WTC11 (cell line): Measurements from ENCODE around the gene LRRFIP1. TPM values are rescaled to one million over a fixed set of nuclear protein-coding genes. Genes with fewer than 3 reads are reported as not detected.

ENCODE experiments used
- ATAC-seq: fragments of 200-7000 bp; cut with Tn5 transposase; 2 replicates; pipeline ENCODE4 v1.10.0; 2021; ENCODE audit warnings: mild to moderate bottlenecking, moderate library complexity
- CTCF ChIA-PET: fragments of 300-600 bp; sonication (Branson Sonifier 250); formaldehyde crosslinking; loops from one replicate; lab custom pipeline; 2021; ENCODE audit warnings: antibody characterized with exemption; lab: Charles Lee
- POLR2A ChIA-PET: fragments of 350-600 bp; sonication (Branson Sonifier 250); formaldehyde crosslinking; loops from one replicate; lab custom pipeline; 2021; ENCODE audit warnings: antibody characterized with exemption; lab: Charles Lee
- DNase-seq: peaks from one replicate; pipeline ENCODE4 v3.0.0; 2021; ENCODE audit warnings: low spot score
- H3K27ac Mint-ChIP-seq: 2 replicates; pipeline ENCODE4 v1.8.0; 2021; ENCODE audit warnings: mixed read lengths
- H3K27me3 Mint-ChIP-seq: 2 replicates; pipeline ENCODE4 v1.8.0; 2021; ENCODE audit warnings: low read depth, mild to moderate bottlenecking, moderate library complexity, mixed read lengths
- H3K36me3 Mint-ChIP-seq: 2 replicates; pipeline ENCODE4 v1.8.0; 2021; ENCODE audit warnings: mixed read lengths
- H3K4me1 Mint-ChIP-seq: 2 replicates; pipeline ENCODE4 v1.8.0; 2022; ENCODE audit warnings: mixed read lengths
- H3K4me3 Mint-ChIP-seq: 2 replicates; pipeline ENCODE4 v1.8.0; 2021; ENCODE audit warnings: mild to moderate bottlenecking, moderate library complexity, mixed read lengths
- H3K9me3 Mint-ChIP-seq: 2 replicates; pipeline ENCODE4 v1.8.0; 2021; ENCODE audit warnings: mixed read lengths
- FOXK1 ChIP-seq: sonication (generic); formaldehyde crosslinking; IDR thresholded peaks from 2 replicates; pipeline ENCODE4 v1.8.0; 2022; ENCODE audit warnings: mild to moderate bottlenecking, moderate library complexity, missing genetic modification reagents
- GABPB1 ChIP-seq: sonication (generic); formaldehyde crosslinking; IDR thresholded peaks from 2 replicates; pipeline ENCODE4 v1.8.1; 2023; ENCODE audit warnings: mild to moderate bottlenecking, missing genetic modification reagents
- GRHL2 ChIP-seq: fragments of 250-450 bp; sonication (Bioruptor Pico); IDR thresholded peaks from 2 replicates; pipeline ENCODE4 v1.8.0; 2022; ENCODE audit warnings: mild to moderate bottlenecking, moderate library complexity; ENCODE audit not compliant: insufficient replicate concordance, severe bottlenecking
- GTF2I ChIP-seq: fragments of 250-450 bp; sonication (Bioruptor Pico); conservative IDR thresholded peaks from 2 replicates; pipeline ENCODE4 v1.4.0; 2021; ENCODE audit warnings: mild to moderate bottlenecking
- HMGA2 ChIP-seq: fragments of 250-450 bp; sonication (Bioruptor Pico); IDR thresholded peaks from 2 replicates; pipeline ENCODE4 v1.4.0; 2021; ENCODE audit warnings: mild to moderate bottlenecking, moderate library complexity
- IRF2 ChIP-seq: sonication (generic); formaldehyde crosslinking; IDR thresholded peaks from 2 replicates; pipeline ENCODE4 v1.8.0; 2022; ENCODE audit warnings: low read depth, missing genetic modification reagents, borderline replicate concordance
- JUN ChIP-seq: sonication (generic); formaldehyde crosslinking; IDR thresholded peaks from 2 replicates; pipeline ENCODE4 v1.8.0; 2023; ENCODE audit warnings: mild to moderate bottlenecking, missing genetic modification reagents
- KAT7 ChIP-seq: sonication (generic); formaldehyde crosslinking; IDR thresholded peaks from 2 replicates; pipeline ENCODE4 v1.8.1; 2023; ENCODE audit warnings: missing genetic modification reagents, mild to moderate bottlenecking, borderline replicate concordance
- MXD4 ChIP-seq: fragments of 250-450 bp; sonication (Bioruptor Pico); IDR thresholded peaks from 2 replicates; pipeline ENCODE4 v1.8.0; 2021; ENCODE audit warnings: mild to moderate bottlenecking, moderate library complexity, borderline replicate concordance
- TEAD4 ChIP-seq: sonication (generic); formaldehyde crosslinking; IDR thresholded peaks from 2 replicates; pipeline ENCODE4 v1.8.0; 2022; ENCODE audit warnings: mild to moderate bottlenecking, missing genetic modification reagents
- ZNF232 ChIP-seq: sonication (generic); formaldehyde crosslinking; IDR thresholded peaks from 2 replicates; pipeline ENCODE4 v1.8.0; 2022; ENCODE audit warnings: mild to moderate bottlenecking, missing genetic modification reagents
- ZNF396 ChIP-seq: fragments of 250-450 bp; sonication (Bioruptor Pico); IDR thresholded peaks from 2 replicates; pipeline ENCODE4 v1.8.0; 2021; ENCODE audit warnings: mild to moderate bottlenecking, moderate library complexity, borderline replicate concordance
- ZNF423 ChIP-seq: fragments of 250-450 bp; sonication (Bioruptor Pico); IDR thresholded peaks from 2 replicates; pipeline ENCODE4 v2.1.2; 2022; ENCODE audit warnings: mild to moderate bottlenecking, moderate library complexity
- ZNF671 ChIP-seq: fragments of 250-450 bp; sonication (Bioruptor Pico); IDR thresholded peaks from 2 replicates; pipeline ENCODE4 v1.8.0; 2021; ENCODE audit warnings: mild to moderate bottlenecking
- total RNA-seq: library from RNA; stranded (reverse); gene quantifications from 3 replicates; pipeline ENCODE4 v1.2.3, GENCODE V29; 2021
- TF ChIP-seq, protein P1 (sequence below): sonication (generic); formaldehyde crosslinking; IDR thresholded peaks from 2 replicates; pipeline ENCODE4 v1.8.0; 2022; ENCODE audit warnings: mild to moderate bottlenecking, missing genetic modification reagents
- TF ChIP-seq, protein P2 (sequence below): sonication (generic); formaldehyde crosslinking; IDR thresholded peaks from 2 replicates; pipeline ENCODE4 v1.8.0; 2023; ENCODE audit warnings: mild to moderate bottlenecking, missing genetic modification reagents
- TF ChIP-seq, protein P3 (sequence below): fragments of 250-450 bp; sonication (Bioruptor Pico); conservative IDR thresholded peaks from 2 replicates; pipeline ENCODE4 v1.9.0; 2021; ENCODE audit warnings: mild to moderate bottlenecking

LRRFIP1 gene
- total RNA-seq, 1 experiment from 2014 or later: 88.4 TPM

DNA sequence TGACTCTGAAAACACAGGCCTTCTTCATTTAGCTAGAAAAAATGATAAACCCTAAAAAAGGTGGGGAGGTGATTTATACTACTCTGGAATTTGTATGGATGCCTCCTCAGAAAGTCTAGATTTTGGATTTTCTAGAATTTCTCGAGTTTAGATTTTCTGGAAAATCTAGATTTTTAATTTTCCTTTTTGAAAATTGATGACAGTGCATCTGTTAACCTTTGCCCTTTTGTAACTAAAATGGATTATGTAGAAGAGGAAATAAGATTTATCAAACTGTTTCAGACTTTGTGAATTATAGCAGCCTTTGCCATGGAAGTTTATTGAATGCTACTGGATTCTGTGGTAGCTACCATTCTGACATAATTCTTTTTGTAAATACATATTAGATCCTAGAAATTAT lies 95.6 kb downstream of the LRRFIP1 start:
- no peaks in the 10 kb centered on the region for H3K36me3 Mint-ChIP-seq
- H3K27me3 Mint-ChIP-seq: no peaks in the 10 kb centered on the region
- no peak for ATAC-seq
- H3K27ac Mint-ChIP-seq: no peak overlapping the region
- ChIA-PET POLR2A (no interaction called here), CTCF (interaction anchor here (1.0 to 1.6 kb wide), 4 partner anchors 9 to 210 kb away, joined by 3 to 5 read pairs (median 4); no protein-coding TSS in a partner anchor)
- H3K4me3 Mint-ChIP-seq: no peak overlapping the region
- TF ChIP-seq GTF2I (CRISPR knock-in tag) (no peak), HMGA2 (no peak), MXD4 (CRISPR knock-in tag) (no peak), TEAD4 (CRISPR knock-in tag) (no peak)
- TF ChIP-seq, protein P1, sequence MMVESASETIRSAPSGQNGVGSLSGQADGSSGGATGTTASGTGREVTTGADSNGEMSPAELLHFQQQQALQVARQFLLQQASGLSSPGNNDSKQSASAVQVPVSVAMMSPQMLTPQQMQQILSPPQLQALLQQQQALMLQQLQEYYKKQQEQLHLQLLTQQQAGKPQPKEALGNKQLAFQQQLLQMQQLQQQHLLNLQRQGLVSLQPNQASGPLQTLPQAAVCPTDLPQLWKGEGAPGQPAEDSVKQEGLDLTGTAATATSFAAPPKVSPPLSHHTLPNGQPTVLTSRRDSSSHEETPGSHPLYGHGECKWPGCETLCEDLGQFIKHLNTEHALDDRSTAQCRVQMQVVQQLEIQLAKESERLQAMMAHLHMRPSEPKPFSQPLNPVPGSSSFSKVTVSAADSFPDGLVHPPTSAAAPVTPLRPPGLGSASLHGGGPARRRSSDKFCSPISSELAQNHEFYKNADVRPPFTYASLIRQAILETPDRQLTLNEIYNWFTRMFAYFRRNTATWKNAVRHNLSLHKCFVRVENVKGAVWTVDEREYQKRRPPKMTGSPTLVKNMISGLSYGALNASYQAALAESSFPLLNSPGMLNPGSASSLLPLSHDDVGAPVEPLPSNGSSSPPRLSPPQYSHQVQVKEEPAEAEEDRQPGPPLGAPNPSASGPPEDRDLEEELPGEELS (CRISPR knock-in tag): no peak
- DNase-seq: no peak
- no peaks in the 10 kb centered on the region for H3K9me3 Mint-ChIP-seq
- H3K4me1 Mint-ChIP-seq: peaks cover 60% of the 10 kb centered on the region

DNA sequence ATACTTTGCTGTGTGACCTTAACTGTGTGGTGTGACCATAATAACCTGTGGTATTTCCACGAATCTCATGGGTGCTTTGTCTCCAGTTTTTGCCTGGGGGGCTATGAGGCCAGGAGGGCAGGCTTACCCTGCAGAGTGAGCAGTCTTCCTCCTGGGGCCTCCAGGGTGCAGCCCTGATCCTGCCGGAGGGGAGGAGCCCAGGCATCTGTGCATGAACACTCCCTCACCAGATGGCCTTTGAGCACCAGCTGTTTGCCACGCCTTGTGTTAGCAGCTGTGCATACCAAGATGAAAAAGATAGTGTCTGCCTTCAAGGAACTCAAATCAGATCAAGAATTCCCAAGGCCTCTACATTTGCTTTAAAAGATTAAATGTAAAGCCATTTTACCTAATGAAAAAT lies 96.2 kb downstream of the LRRFIP1 start:
- CTCF ChIA-PET: interaction anchor here (0.7 to 1.6 kb wide), 5 partner anchors 9 to 211 kb away, joined by 3 to 5 read pairs (median 4); no protein-coding TSS in a partner anchor
- Mint-ChIP-seq H3K27me3 (no peaks in the 10 kb centered on the region), H3K9me3 (no peaks in the 10 kb centered on the region), H3K4me1 (peaks cover 57% of the 10 kb centered on the region), H3K27ac (no peak overlapping the region), H3K36me3 (no peaks in the 10 kb centered on the region), H3K4me3 (no peak overlapping the region)
- DNase-seq (peak; percentile 66), ATAC-seq (peak; percentile 94)
- no peak for TF ChIP-seq ZNF232 (CRISPR knock-in tag)
- TF ChIP-seq GRHL2: no peak
- TF ChIP-seq ZNF396 (CRISPR knock-in tag): no peak
- no peak for TF ChIP-seq ZNF423 (CRISPR knock-in tag)
- no peak for TF ChIP-seq IRF2 (CRISPR knock-in tag)
- TF ChIP-seq, protein P2, sequence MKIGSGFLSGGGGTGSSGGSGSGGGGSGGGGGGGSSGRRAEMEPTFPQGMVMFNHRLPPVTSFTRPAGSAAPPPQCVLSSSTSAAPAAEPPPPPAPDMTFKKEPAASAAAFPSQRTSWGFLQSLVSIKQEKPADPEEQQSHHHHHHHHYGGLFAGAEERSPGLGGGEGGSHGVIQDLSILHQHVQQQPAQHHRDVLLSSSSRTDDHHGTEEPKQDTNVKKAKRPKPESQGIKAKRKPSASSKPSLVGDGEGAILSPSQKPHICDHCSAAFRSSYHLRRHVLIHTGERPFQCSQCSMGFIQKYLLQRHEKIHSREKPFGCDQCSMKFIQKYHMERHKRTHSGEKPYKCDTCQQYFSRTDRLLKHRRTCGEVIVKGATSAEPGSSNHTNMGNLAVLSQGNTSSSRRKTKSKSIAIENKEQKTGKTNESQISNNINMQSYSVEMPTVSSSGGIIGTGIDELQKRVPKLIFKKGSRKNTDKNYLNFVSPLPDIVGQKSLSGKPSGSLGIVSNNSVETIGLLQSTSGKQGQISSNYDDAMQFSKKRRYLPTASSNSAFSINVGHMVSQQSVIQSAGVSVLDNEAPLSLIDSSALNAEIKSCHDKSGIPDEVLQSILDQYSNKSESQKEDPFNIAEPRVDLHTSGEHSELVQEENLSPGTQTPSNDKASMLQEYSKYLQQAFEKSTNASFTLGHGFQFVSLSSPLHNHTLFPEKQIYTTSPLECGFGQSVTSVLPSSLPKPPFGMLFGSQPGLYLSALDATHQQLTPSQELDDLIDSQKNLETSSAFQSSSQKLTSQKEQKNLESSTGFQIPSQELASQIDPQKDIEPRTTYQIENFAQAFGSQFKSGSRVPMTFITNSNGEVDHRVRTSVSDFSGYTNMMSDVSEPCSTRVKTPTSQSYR (CRISPR knock-in tag): no peak
- TF ChIP-seq, protein P3, sequence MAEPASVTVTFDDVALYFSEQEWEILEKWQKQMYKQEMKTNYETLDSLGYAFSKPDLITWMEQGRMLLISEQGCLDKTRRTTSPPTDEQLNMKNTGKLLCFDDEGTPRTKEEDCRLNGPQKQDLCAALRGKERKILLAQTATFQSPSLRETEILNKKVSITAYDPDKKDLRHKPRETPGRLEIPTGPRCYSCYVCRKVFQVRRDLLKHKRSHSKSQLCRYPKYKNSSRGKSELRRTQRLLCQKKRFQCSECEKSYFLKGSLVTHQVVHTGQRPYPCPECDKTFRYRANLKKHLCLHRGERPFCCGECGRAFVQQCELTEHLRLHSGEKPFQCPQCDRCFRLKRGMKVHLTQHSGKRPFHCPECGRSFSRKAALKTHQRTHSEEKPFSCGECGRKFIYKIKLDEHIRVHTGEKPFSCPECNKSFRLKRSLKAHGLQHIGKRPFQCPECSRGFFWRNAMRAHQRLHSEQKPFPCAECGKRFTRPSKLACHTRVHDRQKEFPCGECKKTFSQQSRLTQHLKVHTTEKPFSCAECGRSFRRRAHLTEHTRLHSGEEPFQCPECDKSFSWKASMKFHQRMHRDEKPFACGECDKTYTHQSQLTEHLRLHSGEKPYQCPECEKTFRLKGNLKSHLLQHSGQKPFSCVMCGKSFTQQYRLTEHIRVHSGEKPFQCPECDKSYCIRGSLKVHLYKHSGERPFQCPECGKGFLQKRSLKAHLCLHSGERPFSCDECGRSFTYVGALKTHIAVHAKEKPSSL (CRISPR knock-in tag): no peak
- TF ChIP-seq KAT7: no peak
- TF ChIP-seq HMGA2: no peak
- no peak for TF ChIP-seq GABPB1 (CRISPR knock-in tag)
- no peak for TF ChIP-seq ZNF671 (CRISPR knock-in tag)
- no peak for TF ChIP-seq FOXK1 (CRISPR knock-in tag)
- no peak for TF ChIP-seq JUN
- POLR2A ChIA-PET: no interaction called here
